GM12864 (cell line): Measurements from ENCODE around the gene CHPT1.

ENCODE experiments used
- DNase-seq: peaks from one replicate; pipeline ENCODE4 v3.0.0-alpha.2; 2011; ENCODE audit warnings: low read depth
- H3K4me3 ChIP-seq: 2 replicates; pipeline ENCODE4 v1.5.1; 2011; ENCODE audit warnings: mild to moderate bottlenecking, low read depth, low read length, control low read depth
- CTCF ChIP-seq: IDR thresholded peaks from 2 replicates; pipeline ENCODE4 v1.5.1; 2011; ENCODE audit warnings: low read depth, mild to moderate bottlenecking, moderate library complexity, low read length, control low read depth, inconsistent platforms; ENCODE audit errors: missing control alignments

Gene CHPT1

GRCh38 chr12:101697197-101697929 lies at the start of gene CHPT1:
CHPT1 (plus strand) TSS chr12:101697640; CDS start chr12:101697862, 222 bp downstream.
- TF ChIP-seq CTCF: no peak
- H3K4me3 ChIP-seq: peak within 1 kb of the TSS; percentile 92
- peak; percentile 7 for DNase-seq

GRCh38 chr12:101647711-101648110 lies 49.7 kb upstream of the CHPT1 start:
- no peak overlapping the region for H3K4me3 ChIP-seq
- DNase-seq: no peak
- TF ChIP-seq CTCF: no peak

GRCh38 chr12:101648195-101648594 lies 49.2 kb upstream of the CHPT1 start:
- TF ChIP-seq CTCF: no peak
- no peak for DNase-seq

GRCh38 chr12:101650346-101651117 lies 46.9 kb upstream of the CHPT1 start:
- DNase-seq: no peak
- H3K4me3 ChIP-seq: no peak overlapping the region
- TF ChIP-seq CTCF: no peak

More at GRCh38 chr12:101648195-101648594, 49.2 kb upstream of the CHPT1 start:
- H3K4me3 ChIP-seq: no peak overlapping the region

- DNase-seq: no peak
- TF ChIP-seq CTCF: no peak
- no peak overlapping the region for H3K4me3 ChIP-seq
These were observed 44.4 kb upstream of the CHPT1 start for GRCh38 chr12:101653030-101653429.

GRCh38 chr12:101653503-101653902 lies 43.9 kb upstream of the CHPT1 start:
- no peak for DNase-seq
- no peak overlapping the region for H3K4me3 ChIP-seq
- no peak for TF ChIP-seq CTCF
